ENCODE measurements around the gene NUP210L.
"Not testable (repeated sequence)": the region's sequence is repeated elsewhere in the genome, so short reads cannot be mapped to it uniquely, and the experiment has no call there.

Gene NUP210L

DNA sequence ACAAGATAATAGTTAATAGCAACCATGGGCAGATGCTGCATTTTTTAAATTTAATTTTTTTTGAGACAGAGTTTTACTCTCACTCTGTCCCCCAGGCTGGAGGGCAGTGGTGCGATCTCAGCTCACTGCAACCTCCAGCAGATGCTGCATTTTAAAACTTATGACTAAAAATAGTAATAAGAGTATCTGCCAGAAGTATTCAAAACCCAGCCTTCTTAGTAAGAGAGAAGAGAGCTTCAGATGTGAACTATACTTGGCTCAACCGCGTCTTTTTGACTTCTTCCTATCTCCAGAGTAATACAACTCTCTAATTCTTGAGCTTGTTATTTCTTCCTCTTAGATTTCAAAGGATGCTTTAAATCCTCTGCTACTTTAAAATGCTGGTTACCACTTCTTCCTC lies 159.7 kb downstream of the NUP210L start:
- no peak for DNase-seq (ENCODE audit: low read depth in 2 of 2)

DNA sequence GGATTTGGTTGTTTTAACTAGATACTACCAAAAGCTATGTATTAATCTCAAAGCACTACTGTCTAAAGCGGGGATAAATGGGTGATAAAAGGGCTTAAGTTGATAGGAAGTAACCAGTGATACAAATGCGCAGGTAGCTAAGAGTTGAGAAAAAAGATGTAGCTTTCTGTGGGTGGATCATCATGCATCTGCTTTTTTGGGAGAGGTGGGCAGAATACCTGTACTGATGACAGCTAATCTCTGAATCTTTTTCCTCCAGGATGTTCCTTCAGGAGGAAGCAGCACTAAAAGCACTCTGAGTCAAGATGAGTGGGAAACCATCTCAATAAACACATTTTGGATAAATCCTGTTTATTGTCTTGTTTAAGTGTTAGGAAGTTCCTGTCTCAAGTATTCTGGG lies 163.1 kb downstream of the NUP210L start:
- DNase-seq (ENCODE audit: low read depth in 2 of 2), result no peak

DNA sequence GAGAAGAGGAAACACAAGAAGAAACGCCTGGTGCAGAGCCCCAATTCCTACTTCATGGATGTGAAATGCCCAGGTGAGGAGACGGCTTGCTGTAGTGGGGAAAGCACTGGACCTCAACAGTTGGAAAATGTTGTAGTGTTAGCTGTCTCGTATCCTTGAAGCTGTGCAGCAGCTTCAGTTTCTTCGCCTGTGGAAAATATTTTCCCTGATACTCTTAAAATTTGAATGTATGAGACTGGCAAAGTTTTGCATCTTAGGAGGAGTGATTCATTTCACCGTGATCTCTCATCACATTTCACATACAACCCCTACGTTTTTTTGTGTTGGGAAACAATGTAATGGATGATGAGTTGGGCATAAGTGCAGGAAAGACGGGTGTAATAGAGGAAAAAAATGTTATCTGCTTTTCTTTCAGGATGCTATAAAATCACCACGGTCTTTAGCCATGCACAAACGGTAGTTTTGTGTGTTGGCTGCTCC lies 163.7 kb downstream of the NUP210L start:
- DNase-seq (ENCODE audit: low read depth in 2 of 2), result no peak

DNA sequence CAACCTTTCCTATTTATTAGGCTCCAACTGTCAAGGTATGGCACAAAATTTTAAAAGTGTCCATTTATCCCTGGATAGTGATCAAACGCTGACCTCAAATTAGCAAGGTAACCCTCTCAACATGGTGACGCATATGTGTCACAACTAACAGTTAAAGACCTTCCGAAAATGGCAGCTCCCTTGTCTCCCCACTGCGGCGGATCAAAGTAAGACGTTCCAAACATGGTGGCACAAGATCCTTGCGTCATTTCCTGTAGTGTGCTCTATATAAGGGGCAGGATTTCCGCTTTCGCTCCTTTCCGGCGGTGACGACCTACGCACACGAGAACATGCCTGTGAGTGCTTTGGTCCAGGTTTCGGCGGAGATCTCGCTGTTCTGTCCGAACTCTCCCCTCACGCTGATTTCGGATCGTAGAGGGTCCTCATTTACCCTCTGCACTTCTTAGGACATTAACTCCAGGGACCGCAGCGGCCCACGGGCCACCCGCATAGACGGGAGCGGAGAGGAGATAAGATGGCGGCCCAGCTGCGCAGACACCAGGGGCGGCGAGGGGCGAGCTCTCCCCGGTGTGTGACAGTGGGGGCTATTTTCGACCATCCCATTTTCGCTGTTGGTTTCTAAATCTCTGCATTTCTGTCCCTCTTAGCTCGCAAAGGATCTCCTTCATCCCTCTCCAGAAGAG lies 164.3 kb downstream of the NUP210L start, which contains the start of gene RPS27:
Gene RPS27, plus strand, starts transcription at position 295 of the 683 bp plus-strand sequence. Its CDS starts 35 bp downstream, at position 330.
- peak; percentile 81 to 84 for DNase-seq (ENCODE audit: low read depth in 2 of 2)

DNA sequence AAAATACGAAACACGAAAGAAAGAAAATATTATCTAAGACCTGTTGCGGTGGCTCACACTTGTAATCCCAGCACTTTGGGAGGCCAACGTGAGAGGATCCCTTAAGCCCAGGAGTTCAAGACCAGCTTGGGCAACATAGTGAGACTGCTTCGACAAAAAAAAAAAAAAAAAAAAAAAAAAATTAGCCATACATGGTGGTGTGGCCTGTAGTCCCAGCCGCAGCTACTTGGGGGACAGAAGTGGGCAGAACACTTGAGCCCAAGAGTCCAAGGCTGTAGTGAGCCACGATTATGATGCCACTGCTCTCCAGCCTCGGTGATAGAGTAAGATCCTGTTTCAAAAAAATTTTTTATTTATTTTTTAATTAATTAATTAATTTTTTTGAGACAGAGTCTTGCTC lies 167.3 kb downstream of the NUP210L start:
- no peak for DNase-seq (ENCODE audit: low read depth in 2 of 2)

DNA sequence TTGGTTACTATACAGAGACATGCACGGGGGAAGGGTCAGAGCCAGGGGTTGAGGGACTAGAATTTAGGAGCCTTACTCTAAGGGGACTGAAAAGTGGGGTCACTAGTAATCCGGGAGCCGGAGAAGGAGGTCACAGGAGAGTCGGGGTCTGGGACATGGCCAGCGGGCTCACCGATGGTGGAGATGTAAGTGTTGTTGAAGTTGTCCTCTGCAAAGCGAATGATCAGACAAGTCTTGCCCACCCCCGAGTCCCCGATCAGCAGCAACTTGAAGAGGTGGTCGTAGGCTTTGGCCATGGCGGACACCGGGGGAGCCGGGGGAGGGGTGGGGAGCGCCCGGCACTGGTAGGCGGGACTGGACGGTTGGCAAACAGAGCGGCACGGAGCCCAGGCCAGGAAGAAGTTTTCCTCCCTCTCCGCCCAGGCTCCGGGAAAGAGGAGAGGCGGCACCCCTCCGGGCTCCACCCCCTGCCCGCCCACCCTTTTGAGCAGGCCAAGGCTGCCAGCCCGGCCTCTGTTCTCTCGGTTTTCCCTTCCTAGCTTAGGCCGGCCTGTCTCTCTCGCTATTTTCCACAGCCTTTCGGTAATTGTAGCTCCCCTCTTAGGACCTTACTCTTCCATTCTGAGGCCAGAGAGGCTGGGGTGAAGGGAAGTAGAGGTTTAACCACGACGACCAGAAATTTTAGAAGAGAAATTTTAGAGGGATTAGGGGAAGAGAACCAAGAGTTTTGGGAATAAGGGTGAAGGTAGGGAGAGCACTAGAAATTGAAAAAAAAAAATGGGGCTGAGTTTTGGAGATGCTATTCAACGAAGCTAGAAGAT lies 168.7 kb downstream of the NUP210L start, which contains the start of gene RAB13:
Gene RAB13, minus strand, starts transcription at position 399 of the 821 bp plus-strand sequence. Its CDS starts 103 bp downstream, at position 296.
- no peak for DNase-seq (ENCODE audit: low read depth in 2 of 2)

DNA sequence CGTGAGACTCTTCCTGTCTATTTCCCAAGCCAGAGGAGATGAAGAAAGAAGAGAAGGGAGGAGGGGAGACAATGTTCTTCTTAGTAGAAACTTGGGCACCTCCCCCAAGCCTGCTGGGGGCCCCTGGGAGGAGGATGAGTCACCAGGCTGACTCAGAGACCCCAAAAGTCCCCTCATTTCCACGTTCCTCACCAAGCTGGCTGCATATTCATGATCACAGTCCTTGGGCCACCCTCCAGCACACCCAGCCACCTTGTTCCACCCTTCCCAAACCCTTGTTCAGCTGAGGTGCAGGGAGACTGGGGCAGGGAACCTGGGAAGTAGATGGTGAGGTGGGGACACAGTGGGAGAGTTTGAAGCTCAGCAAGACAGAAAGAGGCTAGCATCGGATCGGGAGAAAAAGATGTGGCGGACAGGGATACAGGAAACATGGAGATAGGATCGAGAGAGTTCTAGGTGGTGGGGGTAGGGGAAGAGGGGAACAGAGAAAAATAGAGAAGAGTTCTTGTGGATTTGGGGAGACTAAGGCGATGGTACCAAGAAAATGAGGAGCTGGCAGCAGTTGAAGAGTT lies 169.4 kb downstream of the NUP210L start:
- DNase-seq (ENCODE audit: low read depth in 2 of 2), result no peak

DNA sequence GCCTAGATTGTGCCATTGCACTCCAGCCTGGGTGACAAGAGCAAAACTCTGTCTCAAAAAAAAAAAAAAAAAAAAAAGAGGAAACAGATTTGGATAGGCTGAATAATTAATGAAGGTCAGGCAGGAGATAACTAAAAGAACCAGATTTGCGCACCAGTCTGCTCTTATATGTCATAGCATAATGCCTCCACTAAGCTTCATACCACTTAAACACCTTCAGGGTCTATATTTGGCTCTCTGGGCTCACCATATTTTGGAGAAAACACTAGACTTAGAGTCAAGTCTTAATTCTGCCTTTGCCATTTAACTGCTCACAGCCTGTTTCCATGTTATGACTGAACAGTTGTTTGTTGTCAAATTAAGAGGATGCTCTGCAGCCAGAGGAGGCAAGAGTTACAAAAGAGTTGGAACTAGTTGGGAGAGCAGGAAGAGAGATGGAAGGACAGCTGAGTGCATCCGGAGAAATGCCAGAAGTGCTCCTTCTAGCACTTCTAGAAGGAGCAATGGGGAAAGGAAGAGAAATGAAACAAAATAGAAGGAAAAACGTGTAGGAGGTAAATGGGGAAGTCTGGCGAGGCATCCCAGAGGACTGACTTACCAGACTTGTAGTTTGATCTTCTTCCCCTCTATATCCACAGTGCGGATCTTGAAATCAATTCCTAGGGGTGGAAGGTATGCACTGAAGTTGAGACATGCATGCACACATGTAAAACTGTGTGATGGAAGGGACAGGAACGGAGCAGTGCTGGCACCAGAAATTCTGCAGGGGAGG lies 170.6 kb downstream of the NUP210L start:
- DNase-seq (ENCODE audit: low read depth in 2 of 2), result no peak

DNA sequence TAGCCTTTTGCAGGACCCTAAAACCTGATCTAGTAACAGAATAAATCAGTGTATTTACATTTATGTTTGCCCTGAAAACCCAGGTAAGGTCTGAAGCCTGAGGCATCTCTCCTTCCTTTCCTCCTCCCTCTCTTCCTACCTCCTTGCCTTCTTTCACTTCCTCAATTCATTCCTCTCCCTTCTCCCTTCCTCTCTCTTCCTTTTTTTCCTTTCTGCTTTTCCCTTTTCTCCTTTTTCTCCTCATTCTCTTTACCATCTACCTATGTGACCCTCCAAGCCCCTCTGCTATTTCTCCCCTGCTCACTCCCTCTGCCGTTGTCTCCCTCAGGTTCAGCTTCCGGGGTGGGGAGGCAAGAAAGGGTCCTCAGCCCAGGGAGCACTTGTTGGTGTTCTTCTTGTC lies 173.1 kb downstream of the NUP210L start:
- not testable (repeated sequence) for DNase-seq (ENCODE audit: low read depth in 2 of 2)

DNA sequence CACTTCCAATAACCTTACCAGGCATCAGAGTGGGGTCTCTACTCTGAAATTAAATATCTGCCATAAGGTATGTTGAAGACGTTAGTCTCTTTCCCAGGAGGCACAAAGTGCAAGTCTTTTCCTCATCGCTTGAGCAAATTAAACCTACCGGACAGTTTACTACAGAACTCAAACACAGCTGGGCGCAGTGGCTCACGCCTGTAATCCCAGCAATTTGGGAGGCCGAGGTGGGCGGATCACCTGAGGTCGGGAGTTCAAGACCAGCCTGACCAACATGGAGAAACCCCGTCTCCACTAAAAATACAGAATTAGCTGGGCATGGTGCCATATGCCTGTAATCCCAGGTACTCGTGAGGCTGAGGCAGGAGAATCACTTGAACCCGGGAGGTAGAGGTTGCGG lies 175.8 kb downstream of the NUP210L start:
- DNase-seq (ENCODE audit: low read depth in 2 of 2), result not testable (repeated sequence)

DNA sequence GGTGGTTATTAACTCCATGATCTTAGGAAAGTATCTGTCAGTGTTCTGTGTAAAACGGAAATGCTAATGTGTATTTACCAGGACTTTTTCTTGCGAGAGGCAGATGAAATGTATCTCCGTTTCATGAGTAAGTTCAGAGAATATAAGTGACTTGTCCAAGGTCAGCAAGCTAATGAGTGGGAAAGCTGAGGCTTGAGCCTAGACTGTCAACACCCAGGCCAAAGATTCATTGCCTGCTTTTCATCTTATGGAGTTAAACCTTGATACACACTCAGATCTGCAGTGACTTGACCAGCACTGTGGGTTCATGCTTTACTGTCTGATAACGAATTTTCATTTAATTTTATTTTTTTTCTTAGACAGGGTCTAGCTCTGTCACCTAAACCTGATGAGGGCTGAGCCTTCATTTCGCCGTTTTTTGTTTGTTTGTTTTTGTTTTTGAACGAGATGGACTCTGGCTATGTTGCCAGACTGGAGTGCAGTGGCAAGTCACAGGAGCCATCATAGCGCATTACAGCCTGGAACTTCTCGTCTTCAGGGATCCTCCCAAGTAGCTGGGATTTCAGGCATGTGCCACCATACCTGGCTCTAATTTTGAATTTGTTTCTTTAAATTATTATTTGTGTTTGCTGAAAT lies 176.5 kb downstream of the NUP210L start:
- no peak for DNase-seq (ENCODE audit: low read depth in 2 of 2)

DNA sequence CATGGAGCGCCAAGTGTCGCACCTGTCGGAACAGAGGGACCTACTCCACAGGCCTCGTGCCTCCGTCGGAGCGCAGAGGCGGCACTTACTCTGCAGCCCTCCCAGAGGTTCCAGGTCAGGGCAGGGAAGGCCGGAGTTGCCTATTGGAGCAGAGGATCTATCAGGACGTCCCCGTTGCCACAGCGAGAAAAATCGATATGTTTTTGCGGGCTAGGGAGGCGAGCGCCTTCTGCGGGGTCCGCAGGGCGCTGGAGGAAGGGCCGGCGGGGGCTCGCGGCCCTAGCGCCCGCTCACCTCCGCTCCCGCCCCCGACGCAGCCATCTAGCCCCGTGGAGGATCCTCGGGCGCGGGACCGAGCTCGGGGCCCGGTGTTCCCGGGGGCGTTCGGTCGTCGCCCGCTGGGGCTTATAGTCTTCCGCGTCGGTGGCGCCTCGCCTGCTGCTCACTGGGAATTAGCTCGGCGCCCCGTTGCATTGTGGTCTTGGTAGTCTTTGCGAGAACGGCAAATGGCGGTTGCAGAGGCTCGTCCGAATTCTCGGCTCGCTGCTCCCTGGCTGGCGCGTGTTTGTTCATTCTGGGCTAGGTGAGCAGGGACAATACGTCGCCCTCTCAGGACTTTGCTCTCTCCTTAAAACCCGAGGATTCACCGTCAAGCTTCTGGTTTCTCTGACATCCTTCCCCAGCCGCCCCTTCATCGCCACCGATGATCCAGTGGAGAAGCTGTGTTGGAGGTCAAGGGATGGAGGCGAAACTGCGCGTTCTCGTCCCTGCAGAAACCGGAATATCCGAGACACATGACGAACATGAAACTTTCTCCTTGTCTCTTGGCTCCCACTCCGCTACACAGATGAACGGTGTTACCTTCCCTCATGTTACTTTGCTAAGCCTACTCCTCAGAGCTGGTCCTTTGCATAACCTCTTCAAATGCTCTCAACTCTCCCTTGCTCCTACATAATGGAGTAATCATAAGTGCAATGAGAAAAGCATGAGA lies 177.3 kb downstream of the NUP210L start, which contains the start of gene JTB:
Gene JTB, minus strand, starts transcription at position 425 of the 991 bp plus-strand sequence. Its CDS starts 422 bp downstream, at position 3.
- DNase-seq (ENCODE audit: low read depth in 2 of 2), result peak; percentile 79 to 82

DNA sequence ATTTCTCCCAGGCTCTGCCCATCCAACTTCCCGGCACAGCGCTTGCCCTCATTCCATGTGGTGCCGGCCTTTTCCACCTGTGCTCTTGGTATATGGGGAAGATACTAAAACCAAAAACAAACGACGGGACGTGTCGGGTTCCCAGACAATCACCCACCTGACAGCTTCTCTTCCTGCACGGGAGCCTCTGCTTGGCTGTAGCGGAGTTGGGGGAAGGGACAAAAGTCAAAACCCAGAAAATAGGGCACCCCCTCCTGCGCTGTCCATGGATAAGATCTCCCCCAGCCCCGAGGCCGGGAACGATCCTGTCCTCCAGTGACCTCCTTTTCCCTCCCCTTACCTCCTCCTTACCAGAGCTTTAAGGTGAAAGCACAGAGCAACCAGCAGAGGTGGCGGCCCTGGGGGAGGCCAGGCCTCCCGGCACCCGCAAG lies 178.0 kb downstream of the NUP210L start:
- DNase-seq (ENCODE audit: low read depth in 2 of 2), result no peak

DNA sequence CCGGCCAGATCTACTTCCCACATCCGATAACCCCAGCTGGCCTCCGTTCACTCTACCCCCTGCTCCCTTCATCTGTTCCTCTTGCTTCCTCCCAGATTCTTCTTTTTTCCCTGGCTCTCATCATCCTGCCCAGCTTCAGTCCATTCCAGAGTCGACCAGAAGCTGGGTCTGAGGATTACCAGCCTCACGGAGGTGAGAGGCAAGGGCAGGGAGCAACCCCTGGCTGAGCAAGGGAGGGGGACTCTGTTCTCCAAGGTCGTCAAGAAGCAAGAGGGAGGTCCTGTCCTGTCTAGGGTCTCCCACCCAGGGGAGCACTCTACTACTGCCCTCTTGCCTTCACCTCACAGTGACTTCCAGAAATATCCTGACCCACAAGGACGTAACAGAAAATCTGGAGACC lies 181.3 kb downstream of the NUP210L start:
- DNase-seq (ENCODE audit: low read depth in 2 of 2), result no peak

DNA sequence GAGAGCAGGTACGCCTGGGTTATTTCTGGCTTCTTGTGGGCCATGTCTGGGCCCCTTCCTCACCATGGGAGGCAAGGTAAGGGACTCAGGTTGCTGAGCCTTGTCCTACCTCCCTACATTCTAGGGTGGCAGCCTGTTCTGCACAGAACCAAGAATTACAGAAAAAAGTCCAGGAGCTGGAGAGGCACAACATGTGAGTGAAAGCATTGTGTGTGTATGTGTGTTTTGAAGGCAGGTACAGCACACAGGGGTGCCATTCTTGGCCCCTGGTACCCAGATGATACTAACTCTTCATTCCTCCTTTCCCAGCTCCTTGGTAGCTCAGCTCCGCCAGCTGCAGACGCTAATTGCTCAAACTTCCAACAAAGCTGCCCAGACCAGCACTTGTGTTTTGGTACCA lies 181.8 kb downstream of the NUP210L start:
- no peak for DNase-seq (ENCODE audit: low read depth in 2 of 2)

DNA sequence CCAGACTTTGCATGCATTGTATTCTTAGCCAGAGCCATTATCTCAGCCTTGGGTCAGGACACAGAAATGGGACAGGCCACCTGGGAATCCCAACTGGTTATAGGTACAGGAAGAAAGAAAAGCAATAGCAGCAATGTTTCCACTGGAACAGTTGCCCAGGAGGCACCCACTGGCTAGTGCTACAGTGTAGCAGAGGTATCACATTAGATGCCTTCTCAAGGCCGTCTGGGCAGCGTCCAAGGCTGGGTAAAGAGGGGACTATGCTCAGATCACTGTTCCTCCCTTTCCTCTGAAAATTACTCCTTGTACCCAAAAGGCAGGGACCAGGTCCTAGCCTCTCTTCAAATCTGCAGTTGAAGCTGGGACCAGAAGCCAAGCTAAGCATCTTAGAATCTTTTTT lies 184.5 kb downstream of the NUP210L start:
- DNase-seq (ENCODE audit: low read depth in 2 of 2), result no peak

DNA sequence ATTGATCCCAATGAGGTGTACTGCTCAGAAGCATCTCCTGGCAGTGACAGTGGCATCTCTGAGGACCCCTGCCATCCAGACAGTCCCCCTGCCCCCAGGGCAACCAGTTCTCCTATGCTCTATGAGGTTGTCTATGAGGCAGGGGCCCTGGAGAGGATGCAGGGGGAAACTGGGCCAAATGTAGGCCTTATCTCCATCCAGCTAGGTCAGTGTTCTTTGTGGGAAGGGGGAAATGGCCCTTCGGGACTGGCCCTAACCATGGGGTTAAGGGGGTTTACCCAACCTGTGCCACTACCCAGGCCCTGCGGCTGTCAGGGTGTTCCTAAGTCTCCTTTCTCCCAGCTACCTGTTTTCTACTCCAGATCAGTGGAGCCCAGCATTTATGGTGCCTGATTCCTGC lies 185.9 kb downstream of the NUP210L start:
- DNase-seq (ENCODE audit: low read depth in 2 of 2), result no peak

DNA sequence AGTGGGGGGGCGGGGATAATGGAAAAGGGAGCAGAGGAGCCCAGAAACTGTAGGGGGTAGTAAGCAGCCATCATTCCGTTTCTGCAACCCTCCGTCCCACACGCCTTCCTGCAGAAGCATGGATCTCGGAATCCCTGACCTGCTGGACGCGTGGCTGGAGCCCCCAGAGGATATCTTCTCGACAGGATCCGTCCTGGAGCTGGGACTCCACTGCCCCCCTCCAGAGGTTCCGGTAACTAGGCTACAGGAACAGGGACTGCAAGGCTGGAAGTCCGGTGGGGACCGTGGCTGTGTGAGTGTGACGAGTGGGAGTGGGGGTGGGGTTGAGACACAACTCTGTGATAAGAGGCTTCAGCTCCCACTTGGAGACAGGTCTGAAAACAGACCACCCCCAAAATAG lies 186.5 kb downstream of the NUP210L start:
- no peak for DNase-seq (ENCODE audit: low read depth in 2 of 2)

DNA sequence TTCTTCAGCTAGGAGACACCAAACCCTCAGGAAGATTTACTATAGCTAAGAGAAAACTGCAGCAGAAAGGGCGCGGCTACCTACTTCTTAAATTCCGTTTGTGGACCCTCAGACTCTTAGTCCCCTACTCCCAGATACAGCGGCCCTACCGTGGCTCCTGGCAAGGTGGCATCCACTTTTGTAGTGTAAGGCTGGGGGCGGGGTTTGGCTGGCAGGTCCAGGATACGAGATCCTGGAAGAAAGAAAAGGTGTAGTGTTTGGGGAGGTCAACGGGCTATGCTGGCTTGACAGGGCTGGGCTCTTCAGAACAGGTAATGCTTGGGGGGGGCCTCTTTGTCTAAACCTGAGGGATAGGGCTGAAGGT lies 186.9 kb downstream of the NUP210L start:
- DNase-seq (ENCODE audit: low read depth in 2 of 2), result no peak

Data from stimulated activated CD4-positive, alpha-beta T cell treated with anti-CD3 and anti-CD28 coated beads, Interleukin-15, amount 100 ng/mL, for 48 hours (primary cell).